Mammary epithelial cell (primary cell): ENCODE results near the gene ZEB2.

Experiments used
- EZH2 ChIP-seq: IDR thresholded peaks from 2 replicates; pipeline ENCODE4 v1.6.1; 2012; ENCODE audit warnings: low read length, inconsistent platforms, borderline replicate concordance
- TF ChIP-seq, protein P1 (sequence below), 2 donors: IDR thresholded peaks in 1 of 2; conservative IDR thresholded peaks in 1 of 2; 2 replicates each; pipeline ENCODE4 v1.5.1; 2011 to 2012; ENCODE audit warnings: inconsistent platforms in 2 of 2, low read length in 2 of 2, mild to moderate bottlenecking in 2 of 2, control low read depth in 1 of 2, low read depth in 1 of 2; ENCODE audit not compliant: insufficient read depth in 1 of 2; ENCODE audit errors: extremely low read depth in 1 of 2

DNA sequence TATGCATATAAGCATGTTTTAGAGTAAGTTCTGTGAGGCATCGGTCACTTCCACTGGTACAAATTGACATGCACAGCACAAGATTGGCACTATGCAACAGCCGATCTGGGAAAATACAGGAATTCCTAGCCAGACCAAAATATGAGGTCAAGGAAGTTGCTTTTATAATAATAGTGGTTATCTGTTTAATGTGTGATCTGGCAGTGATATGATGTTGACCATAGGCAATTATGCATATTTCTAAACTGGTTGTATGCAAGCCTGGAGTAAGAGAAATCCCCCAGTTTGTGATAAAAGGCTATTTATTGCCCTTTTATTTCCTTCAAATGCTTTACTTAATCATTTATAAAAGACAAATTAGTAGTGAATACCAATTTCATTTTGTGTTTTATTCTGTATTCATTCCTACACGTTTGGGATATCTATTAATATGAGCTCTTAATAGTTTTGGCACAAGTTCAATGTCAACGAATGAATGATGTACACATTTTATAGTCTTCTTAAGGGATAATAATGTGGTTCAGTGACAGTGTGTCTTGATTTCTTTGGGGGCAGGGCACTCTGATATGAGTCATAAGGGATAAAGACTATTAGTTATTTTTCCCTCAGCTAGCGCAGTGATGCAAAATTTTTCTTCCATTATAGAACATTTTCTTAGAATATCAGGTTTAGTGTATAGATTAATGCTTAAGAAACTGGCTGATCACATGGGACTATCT, 34.7 kb upstream of the ZEB2 start:
- TF ChIP-seq, protein P1, sequence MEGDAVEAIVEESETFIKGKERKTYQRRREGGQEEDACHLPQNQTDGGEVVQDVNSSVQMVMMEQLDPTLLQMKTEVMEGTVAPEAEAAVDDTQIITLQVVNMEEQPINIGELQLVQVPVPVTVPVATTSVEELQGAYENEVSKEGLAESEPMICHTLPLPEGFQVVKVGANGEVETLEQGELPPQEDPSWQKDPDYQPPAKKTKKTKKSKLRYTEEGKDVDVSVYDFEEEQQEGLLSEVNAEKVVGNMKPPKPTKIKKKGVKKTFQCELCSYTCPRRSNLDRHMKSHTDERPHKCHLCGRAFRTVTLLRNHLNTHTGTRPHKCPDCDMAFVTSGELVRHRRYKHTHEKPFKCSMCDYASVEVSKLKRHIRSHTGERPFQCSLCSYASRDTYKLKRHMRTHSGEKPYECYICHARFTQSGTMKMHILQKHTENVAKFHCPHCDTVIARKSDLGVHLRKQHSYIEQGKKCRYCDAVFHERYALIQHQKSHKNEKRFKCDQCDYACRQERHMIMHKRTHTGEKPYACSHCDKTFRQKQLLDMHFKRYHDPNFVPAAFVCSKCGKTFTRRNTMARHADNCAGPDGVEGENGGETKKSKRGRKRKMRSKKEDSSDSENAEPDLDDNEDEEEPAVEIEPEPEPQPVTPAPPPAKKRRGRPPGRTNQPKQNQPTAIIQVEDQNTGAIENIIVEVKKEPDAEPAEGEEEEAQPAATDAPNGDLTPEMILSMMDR (conservative IDR thresholded peaks at IDR 0.05 in 1 of 2, IDR thresholded peaks at IDR 0.05 in 1 of 2; ENCODE audit: extremely low read depth in 1 of 2, insufficient read depth in 1 of 2, low read depth in 1 of 2, low read length in 2 of 2): no peak
- no peak for TF ChIP-seq EZH2
